Vagina (tissue), 2 donors: Measurements from ENCODE around the gene PTPRK. TPM values are rescaled to one million over a fixed set of nuclear protein-coding genes. Genes with fewer than 3 reads are reported as not detected.

ENCODE experiments used
- DNase-seq, 2 donors: peaks; one replicate each; pipeline ENCODE4 v3.0.0-alpha.2; 2017; ENCODE audit errors: extremely low spot score in 2 of 2
- H3K27ac ChIP-seq: fragments of 200-600 bp; sonication (generic); one replicate; pipeline ENCODE4 v1.5.1; 2019
- H3K27me3 ChIP-seq: fragments of 200-600 bp; sonication (generic); one replicate; pipeline ENCODE4 v1.5.1; 2019
- H3K36me3 ChIP-seq, 2 donors: fragments of 200-600 bp; sonication (generic); one replicate each; pipeline ENCODE4 v1.5.1; 2017 to 2019
- H3K4me1 ChIP-seq: fragments of 200-600 bp; sonication (generic); one replicate; pipeline ENCODE4 v1.5.1; 2019
- H3K4me3 ChIP-seq, 2 donors: fragments of 200-600 bp; sonication (generic); 1 replicate in 1 of 2; 2 replicates in 1 of 2; pipeline ENCODE4 v1.5.1; 2016 to 2019
- H3K9me3 ChIP-seq: fragments of 200-600 bp; sonication (generic); one replicate; pipeline ENCODE4 v1.5.1; 2019
- POLR2A ChIP-seq, 2 donors: fragments of 450-650 bp; IDR thresholded peaks; one replicate each; pipeline ENCODE4 v1.6.1; 2017; ENCODE audit warnings: antibody characterized with exemption in 2 of 2, mild to moderate bottlenecking in 2 of 2, moderate library complexity in 2 of 2
- POLR2AphosphoS5 ChIP-seq, 2 donors: sonication (generic); formaldehyde crosslinking; IDR thresholded peaks; one replicate each; pipeline ENCODE4 v1.9.0; 2017; ENCODE audit warnings: antibody characterized with exemption in 2 of 2, mild to moderate bottlenecking in 2 of 2, low read depth in 1 of 2; ENCODE audit not compliant: insufficient read depth in 1 of 2
- intact Hi-C: fragments of 100-400 bp; cut with DNase I; formaldehyde crosslinking; loops from one replicate; pipeline ENCODE4 v1.15.1; 2023
- total RNA-seq: library from RNA; depleted of rRNA; stranded (reverse); fragments of >200 nt; gene quantifications from one replicate; pipeline ENCODE4 v1.2.3, GENCODE V29; 2016
- TF ChIP-seq, protein P1 (sequence below), 3 experiments: fragments of 450-650 bp in 2 of 3; fragments of 200-600 bp in 1 of 3; sonication (generic) in 1 of 3; IDR thresholded peaks; one replicate each; pipeline ENCODE4 v1.5.1; 2017 to 2019; ENCODE audit warnings: antibody characterized with exemption in 3 of 3, mild to moderate bottlenecking in 2 of 3, moderate library complexity in 2 of 3

Gene PTPRK
- total RNA-seq, 1 donor from 2014 or later, result 82.5 TPM

DNA sequence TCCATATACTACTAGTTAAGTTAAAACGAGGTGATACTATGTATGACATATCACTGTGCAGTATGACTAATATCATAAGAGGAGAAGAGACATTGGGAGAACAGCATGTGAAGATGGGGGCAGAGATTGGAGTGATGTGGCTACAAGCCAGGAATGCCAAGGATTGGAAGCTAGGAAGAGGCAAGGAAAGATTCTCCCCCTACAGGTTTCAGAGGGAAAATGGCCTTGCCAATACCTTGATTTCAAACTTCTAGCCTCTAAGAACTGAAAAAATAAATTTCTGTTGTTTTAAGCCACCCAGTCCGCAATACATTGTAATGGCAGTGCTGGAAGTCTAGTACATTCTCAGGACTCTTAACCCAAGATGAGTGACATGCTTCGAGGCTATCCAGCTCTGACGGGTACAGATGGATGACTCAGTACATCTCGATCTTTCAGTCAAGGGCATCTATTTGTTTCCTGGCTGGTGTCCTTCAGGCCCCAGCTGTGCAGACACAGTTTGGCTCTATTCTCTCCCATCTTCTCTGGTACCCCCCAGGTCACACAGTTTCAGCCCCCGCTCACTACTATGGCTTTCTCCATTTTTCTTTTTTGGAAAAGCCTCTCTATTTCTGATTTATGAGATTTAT lies 564.0 kb downstream of the PTPRK start:
- intact Hi-C loops, result no loop called here
- Histone ChIP-seq H3K9me3 (no peaks in the 10 kb centered on the region), H3K4me3 (no peak overlapping the region), H3K36me3 (no peaks in the 10 kb centered on the region), H3K27ac (no peak overlapping the region), H3K4me1 (no peaks in the 10 kb centered on the region), H3K27me3 (no peaks in the 10 kb centered on the region)
- TF ChIP-seq, protein P1, sequence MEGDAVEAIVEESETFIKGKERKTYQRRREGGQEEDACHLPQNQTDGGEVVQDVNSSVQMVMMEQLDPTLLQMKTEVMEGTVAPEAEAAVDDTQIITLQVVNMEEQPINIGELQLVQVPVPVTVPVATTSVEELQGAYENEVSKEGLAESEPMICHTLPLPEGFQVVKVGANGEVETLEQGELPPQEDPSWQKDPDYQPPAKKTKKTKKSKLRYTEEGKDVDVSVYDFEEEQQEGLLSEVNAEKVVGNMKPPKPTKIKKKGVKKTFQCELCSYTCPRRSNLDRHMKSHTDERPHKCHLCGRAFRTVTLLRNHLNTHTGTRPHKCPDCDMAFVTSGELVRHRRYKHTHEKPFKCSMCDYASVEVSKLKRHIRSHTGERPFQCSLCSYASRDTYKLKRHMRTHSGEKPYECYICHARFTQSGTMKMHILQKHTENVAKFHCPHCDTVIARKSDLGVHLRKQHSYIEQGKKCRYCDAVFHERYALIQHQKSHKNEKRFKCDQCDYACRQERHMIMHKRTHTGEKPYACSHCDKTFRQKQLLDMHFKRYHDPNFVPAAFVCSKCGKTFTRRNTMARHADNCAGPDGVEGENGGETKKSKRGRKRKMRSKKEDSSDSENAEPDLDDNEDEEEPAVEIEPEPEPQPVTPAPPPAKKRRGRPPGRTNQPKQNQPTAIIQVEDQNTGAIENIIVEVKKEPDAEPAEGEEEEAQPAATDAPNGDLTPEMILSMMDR (IDR thresholded peaks at IDR 0.05), result no peak
- TF ChIP-seq POLR2AphosphoS5 (IDR thresholded peaks at IDR 0.05; ENCODE audit: insufficient read depth in 1 of 2, low read depth in 1 of 2) (no peak), POLR2A (IDR thresholded peaks at IDR 0.05) (no peak)
- no peak for DNase-seq

DNA sequence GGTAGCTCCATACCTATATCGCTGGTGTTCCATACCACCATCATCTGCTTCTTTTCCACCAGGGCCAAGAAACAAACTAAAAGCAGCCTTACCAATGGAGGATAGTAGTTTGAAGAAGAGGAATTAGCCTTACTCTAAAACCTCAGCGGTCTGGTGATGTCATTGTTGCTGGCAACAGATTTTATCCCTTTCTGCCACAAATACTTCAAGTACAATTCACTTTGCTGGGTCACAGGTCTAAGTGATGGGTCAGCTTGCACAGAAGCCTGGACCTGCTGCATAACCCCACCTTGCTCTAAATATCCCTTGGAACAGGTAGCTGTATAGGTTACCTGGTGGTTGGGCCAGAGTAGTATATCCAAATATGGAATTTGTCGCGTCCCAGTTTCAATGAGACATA lies 566.3 kb downstream of the PTPRK start:
- intact Hi-C loops, result no loop called here

DNA sequence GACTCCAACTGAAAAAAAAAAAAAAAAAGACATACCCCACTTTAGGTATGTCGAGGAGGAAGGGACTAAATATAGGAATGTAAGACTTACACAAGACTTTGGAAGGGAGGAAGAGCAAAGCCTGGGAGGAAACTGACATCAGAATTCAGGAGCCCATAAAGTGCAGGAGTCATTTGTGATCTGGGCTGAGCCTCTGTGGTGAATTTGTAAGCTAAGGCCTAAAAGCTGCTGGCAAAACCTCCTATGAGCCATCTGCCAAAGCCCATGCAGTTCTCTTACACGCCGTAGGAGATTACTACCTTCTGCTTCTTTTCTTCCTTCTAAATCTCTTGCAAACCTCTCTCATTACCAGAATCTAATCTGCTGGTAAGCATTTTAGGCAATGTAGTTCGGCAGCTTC lies 567.6 kb downstream of the PTPRK start:
- Histone ChIP-seq H3K9me3 (no peaks in the 10 kb centered on the region), H3K4me1 (no peaks in the 10 kb centered on the region), H3K4me3 (no peak overlapping the region), H3K27ac (no peak overlapping the region), H3K27me3 (no peaks in the 10 kb centered on the region), H3K36me3 (no peaks in the 10 kb centered on the region)
- TF ChIP-seq, protein P1 (IDR thresholded peaks at IDR 0.05), result no peak
- TF ChIP-seq POLR2AphosphoS5 (IDR thresholded peaks at IDR 0.05; ENCODE audit: insufficient read depth in 1 of 2, low read depth in 1 of 2), result no peak
- no peak for TF ChIP-seq POLR2A (IDR thresholded peaks at IDR 0.05)
- intact Hi-C loops, result no loop called here
- no peak for DNase-seq

More for the DNA sequence above, 566.3 kb downstream of the PTPRK start:
- H3K9me3 ChIP-seq, result no peaks in the 10 kb centered on the region
- TF ChIP-seq, protein P1 (IDR thresholded peaks at IDR 0.05), result no peak
- TF ChIP-seq POLR2A (IDR thresholded peaks at IDR 0.05) (no peak), POLR2AphosphoS5 (IDR thresholded peaks at IDR 0.05; ENCODE audit: insufficient read depth in 1 of 2, low read depth in 1 of 2) (no peak)
- no peaks in the 10 kb centered on the region for H3K27me3 ChIP-seq
- no peaks in the 10 kb centered on the region for H3K36me3 ChIP-seq
- H3K27ac ChIP-seq, result no peak overlapping the region
- no peaks in the 10 kb centered on the region for H3K4me1 ChIP-seq
- H3K4me3 ChIP-seq, result no peak overlapping the region
- DNase-seq, result no peak

DNA sequence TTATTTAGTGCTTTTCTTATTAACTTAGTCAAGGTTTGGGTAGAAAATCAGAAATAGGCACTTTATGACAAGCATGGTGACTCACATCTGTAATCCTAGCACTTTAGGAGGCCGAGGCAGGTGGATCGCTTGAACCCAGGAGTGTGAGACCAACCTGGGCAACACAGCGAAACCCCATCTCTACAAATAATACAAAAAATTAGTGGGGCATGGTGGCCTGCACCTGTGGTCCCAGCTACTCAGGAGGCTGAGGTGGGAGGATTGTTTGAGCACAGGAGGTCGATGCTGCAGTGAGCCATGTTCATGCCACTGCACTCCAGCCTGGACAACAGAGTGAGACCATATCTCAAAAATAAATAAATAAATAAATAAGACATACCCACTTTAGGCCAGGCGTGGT lies 568.2 kb downstream of the PTPRK start:
- H3K36me3 ChIP-seq, result no peaks in the 10 kb centered on the region
- TF ChIP-seq POLR2A (IDR thresholded peaks at IDR 0.05) (no peak), POLR2AphosphoS5 (IDR thresholded peaks at IDR 0.05; ENCODE audit: insufficient read depth in 1 of 2, low read depth in 1 of 2) (no peak)
- TF ChIP-seq, protein P1 (IDR thresholded peaks at IDR 0.05), result no peak
- H3K4me3 ChIP-seq, result no peak overlapping the region
- H3K4me1 ChIP-seq, result no peaks in the 10 kb centered on the region
- no peak for DNase-seq
- no peaks in the 10 kb centered on the region for H3K27me3 ChIP-seq
- intact Hi-C loops, result no loop called here
- no peaks in the 10 kb centered on the region for H3K9me3 ChIP-seq
- H3K27ac ChIP-seq, result no peak overlapping the region

DNA sequence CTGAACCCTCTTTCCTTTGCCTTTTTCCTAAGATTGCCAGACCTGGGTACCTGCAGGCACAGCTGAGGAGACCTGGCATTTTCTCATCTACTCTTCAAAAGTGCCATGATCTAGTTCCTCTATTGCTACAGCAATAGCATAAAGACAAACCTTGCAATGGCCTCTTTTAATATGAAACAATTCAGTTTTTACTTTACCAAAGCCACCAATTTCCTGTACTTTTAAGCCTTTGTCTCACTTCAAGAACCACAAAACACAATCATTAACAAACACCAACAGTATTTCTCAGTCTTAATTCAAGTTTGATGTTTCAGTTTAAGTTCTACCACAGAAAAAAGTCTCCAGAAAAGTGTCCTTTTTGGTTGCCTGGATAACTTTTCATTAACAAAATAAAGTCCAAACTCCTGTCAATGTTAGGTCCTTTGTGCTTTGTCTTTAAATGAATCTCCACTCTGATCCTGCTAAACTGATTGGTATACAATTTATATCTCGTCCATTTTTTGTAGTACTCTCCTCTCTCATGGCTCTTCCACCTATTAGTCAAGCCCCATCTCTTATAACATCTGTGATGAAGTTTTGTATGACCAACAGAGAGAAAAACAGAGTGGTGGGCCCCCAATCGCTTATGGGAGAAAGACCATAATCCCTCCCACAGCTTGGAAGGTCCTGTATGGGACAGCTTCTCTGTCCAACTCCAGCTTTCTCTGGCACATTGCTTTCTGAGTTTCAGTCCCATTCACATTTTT lies 569.1 kb downstream of the PTPRK start:
- intact Hi-C loops, result no loop called here
- no peak overlapping the region for H3K27ac ChIP-seq
- TF ChIP-seq POLR2A (IDR thresholded peaks at IDR 0.05), result no peak
- TF ChIP-seq POLR2AphosphoS5 (IDR thresholded peaks at IDR 0.05; ENCODE audit: insufficient read depth in 1 of 2, low read depth in 1 of 2), result no peak
- TF ChIP-seq, protein P1 (IDR thresholded peaks at IDR 0.05), result no peak

More for the DNA sequence above, 569.1 kb downstream of the PTPRK start:
- Histone ChIP-seq H3K4me1 (no peaks in the 10 kb centered on the region), H3K27me3 (no peaks in the 10 kb centered on the region), H3K9me3 (no peaks in the 10 kb centered on the region), H3K36me3 (no peaks in the 10 kb centered on the region), H3K4me3 (no peak overlapping the region)
- DNase-seq, result no peak
